ENCODE measurements around the gene VPS13D.
A peak's percentile ranks its signal among the peaks of the same experiment; 100 is the strongest.
"Not testable (repeated sequence)": the region's sequence is repeated elsewhere in the genome, so short reads cannot be mapped to it uniquely, and the experiment has no call there.

Gene VPS13D

DNA sequence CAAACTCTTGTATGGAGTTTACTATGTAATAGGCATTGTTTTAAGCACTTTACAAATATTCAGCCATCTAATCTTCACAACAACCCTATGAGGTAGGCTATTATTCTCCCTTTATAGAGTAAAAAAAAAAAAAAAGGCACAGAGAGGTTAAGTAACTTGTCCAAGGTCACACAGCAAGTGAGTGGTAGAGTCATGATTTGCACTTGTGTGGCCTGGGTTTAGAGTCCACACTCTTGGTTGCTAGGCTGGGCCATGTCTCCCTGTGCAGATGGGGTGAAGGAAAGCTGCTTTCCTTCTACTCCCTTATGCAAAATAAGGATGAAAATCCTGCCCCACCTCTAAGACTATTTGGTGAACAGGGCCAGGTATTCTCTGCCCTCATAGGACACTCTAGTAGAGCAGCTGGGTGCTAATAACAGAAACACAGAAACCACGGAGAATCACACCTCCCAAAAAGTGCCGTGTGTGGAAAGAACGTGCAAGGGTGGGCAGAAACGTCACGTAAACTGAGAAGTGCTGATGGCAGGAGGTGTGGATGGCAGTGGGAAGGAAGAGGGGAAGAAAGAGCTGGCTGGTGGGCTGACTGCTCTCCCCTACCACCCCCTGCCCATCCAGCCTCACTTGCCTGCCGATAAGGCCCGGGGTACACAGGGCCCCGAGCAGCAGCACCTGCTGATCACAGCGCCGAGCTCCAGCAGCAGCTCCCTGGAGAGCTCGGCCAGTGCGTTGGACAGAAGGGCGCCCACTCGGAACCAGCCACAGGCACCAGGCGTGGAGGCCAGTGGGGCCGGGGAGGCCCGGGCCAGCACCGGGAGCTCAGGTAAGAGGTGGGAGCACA is 28.3 kb upstream of the VPS13D start:
- DNase-seq: no peak

DNA sequence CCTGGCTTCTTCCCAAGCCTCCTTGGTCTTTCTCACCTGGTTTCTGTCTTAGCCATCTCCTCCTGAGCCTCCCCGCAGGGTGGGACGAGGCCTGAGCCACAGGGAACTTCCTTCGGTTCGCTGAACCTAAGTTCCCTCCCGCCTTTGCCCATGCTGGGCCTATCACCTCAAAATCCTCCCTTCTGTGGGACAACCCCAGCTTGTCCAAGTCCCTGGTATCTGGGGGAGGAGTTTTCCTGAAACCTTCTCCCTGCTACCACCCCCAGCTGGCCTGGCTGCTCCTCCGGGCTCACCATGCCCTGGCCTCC is 27.7 kb upstream of the VPS13D start:
- no peak for DNase-seq

DNA sequence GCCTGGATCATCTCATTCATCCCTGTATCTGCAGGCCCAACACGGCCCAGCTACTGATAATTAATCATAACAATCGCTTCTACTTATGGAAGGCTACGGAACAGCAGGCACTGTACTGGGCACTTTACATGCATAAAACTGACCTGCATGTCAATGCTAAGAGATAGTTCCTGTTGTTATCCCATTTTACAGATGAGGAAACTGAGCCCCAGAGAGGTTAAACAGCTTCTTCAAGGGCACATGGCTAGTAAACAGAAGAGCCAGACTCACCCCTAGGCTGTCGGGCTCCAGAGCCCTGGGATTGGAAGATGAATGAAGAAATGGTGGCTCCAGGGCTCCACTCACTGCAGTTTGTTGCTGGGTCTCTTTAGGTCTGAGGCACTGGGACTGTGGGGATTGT is 27.3 kb upstream of the VPS13D start:
- DNase-seq: no peak

DNA sequence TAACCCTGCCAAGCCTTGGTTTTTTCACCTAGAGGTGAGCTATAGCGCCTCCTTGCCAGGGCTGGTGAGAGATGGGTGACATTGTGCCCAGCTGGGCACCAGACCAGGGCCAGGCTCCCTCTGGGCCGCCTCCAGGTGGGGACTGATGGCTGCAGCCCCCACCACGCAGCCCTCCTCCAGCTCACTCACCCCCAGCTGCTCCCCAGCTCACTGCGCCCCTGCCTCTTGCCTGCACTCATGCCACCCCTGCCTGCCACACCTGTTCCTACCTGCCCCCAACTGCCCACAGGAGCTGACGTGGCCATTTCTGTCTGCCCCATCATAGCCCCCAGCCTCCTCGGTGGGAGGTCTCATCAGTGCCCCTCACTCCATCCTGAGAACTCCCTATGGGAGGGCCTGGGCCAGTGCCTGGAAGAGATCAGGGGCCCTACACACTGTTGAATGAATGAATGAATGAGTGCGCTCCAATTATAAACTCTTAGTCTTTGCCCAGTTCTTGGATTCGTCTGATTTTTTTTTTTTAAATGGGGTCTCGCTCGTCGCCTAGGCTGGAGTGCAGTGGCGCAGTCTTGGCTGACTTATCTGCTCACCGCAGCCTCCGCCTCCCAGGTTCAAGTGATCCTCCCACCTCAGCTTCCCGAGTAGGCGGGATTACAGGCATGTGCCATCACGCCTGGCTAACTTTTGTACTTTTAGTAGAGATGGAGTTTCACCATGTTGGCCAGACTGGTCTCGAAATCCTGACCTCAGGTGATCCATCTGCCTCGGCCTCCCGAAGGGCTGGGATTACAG is 26.4 kb upstream of the VPS13D start:
- DNase-seq: no peak

DNA sequence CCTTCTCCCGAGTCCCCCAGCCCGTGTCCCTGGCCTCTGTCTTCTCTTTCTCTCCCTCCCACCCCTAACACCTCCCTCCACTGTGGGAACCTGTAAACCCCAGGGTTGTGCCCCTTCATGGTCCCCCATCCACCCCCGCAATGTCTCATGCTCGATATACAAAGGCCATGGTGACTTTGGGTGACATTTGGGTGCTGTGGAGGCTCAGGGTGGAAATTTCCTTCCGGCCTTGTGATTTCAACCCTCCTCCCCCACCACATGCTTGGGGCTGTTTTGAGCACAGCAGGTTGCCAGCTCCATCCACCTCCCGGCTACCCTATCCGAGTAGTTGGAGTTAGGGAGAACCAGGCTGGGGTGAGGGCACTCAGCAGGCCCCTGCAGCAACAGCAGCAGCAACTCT is 25.7 kb upstream of the VPS13D start:
- DNase-seq: no peak

DNA sequence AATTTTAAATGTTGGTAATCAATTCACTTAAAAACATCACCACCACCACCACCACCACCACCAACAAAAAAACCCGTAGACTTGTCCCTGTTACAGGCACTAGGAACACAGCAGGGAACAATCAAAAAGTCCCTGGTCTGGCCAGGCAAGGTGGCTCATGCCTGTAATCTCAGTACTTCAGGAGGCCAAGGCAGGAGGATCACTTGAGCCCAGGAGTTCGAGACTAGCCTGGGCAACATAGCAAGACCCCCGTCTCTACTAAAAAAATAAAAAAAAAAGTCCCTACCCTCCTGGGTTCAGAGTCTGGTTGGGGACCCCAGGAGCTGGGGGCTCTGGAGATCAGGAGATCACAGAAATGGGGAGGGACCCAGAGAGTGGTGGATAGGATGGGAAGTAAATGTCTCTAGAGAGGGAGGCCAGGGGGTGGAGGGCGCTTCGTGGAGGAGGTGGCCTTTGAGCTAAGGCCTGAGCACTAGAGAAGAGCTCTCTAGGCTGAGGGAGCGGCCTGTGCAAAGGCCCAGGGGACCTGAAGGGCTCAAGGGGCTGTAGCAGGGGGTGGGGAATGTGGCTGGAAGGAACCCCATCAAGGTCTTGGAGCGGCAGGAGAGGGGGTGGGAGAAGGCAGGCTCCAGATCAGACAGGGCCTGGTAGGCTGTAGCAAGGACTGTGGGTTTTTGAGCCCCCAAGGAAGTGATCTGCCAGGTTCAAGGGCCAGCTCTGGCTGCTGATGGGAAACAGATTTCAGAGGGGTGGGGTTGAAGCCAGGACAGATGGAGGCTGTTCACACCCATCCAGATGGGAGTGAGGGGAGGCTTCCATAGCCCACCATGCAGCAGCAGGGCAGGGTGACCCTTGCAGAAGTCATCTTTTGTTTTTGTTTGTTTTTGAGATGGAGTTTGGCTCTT is 24.8 kb upstream of the VPS13D start:
- DNase-seq: no peak

DNA sequence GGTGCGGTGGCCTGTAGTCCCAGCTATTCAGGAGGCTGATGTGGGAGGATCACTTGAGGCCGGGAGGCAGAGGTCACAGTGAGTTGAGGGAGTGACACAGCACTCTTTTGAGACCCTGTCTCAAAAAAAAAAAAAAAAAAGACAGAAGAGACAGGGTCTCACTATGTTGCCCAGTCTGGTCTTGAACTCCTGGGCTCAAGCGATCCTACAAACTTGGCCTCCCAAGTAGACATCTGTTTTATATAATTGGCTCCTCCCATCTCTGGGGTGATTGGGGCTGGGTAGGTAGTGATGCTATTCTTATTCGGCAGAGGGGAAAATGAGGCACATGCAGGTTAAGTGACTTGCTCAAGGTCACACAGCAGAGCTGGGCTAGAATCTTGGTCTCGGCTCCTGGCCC is 23.6 kb upstream of the VPS13D start:
- no peak for DNase-seq

DNA sequence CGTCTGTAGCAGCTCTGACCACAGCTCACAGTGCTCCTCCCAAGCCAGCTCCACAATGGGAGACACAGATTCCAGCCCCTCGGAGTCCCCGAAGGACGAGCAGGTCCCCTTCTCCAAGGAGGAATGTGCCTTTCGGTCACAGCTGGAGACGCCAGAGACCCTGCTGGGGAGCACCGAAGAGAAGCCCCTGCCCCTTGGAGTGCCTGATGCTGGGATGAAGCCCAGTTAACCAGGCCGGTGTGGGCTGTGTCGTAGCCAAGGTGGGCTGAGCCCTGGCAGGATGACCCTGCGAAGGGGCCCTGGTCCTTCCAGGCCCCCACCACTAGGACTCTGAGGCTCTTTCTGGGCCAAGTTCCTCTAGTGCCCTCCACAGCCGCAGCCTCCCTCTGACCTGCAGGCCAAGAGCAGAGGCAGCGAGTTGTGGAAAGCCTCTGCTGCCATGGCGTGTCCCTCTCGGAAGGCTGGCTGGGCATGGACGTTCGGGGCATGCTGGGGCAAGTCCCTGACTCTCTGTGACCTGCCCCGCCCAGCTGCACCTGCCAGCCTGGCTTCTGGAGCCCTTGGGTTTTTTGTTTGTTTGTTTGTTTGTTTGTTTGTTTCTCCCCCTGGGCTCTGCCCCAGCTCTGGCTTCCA is 22.9 kb upstream of the VPS13D start:
- DNase-seq: no peak

DNA sequence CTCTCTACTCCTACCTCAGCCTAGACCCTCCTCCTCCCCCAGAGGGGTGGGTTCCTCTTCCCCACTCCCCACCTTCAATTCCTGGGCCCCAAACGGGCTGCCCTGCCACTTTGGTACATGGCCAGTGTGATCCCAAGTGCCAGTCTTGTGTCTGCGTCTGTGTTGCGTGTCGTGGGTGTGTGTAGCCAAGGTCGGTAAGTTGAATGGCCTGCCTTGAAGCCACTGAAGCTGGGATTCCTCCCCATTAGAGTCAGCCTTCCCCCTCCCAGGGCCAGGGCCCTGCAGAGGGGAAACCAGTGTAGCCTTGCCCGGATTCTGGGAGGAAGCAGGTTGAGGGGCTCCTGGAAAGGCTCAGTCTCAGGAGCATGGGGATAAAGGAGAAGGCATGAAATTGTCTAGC is 21.6 kb upstream of the VPS13D start:
- no peak for DNase-seq

DNA sequence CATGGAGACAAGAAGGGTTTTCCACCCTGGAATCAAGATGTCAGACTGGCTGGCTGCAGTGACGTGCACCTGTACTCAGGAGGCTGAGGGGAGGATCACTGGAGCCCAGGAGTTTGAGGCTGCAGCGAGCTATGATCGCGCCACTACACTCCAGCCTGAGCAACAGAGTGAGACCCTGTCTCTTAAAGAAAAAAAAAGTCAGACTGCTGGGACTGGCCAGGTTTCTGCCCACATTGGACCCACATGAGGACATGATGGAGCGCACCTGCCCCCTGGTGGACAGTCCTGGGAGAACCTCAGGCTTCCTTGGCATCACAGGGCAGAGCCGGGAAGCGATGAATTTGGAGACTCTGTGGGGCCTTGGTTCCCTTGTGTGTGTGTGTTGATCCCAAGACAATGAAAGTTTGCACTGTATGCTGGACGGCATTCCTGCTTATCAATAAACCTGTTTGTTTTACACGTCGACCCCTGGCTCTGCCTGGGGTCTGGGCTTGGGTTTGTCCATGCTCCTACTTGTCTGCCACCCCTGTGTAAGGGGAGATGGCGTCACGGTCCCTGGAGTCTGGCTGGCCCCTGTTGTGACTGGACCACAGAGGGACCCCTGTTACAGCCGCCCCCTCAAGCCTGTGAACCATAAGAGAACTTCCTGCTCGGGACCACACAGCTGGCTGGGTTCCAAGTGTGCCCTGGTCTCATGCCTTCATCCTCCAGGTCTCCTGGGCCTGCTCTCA is 20.9 kb upstream of the VPS13D start:
- DNase-seq: peak; percentile 45 to 69

DNA sequence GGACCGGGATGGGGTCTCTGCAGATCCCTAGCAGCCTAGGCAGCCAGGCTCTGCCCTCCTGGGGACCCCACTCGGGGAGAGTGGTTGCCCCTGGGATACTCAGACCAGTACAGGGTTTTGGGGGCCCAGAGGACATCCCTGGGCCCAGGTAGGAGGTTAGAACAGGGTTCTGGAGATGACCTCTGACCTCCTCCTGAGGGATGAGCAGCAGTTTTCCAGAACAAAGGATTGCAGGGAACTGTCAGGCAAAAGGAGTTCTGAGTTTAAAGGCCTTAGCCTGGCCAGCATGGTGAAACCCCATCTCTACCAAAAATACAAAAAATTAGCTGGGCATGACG is 20.4 kb upstream of the VPS13D start:
- DNase-seq: no peak

DNA sequence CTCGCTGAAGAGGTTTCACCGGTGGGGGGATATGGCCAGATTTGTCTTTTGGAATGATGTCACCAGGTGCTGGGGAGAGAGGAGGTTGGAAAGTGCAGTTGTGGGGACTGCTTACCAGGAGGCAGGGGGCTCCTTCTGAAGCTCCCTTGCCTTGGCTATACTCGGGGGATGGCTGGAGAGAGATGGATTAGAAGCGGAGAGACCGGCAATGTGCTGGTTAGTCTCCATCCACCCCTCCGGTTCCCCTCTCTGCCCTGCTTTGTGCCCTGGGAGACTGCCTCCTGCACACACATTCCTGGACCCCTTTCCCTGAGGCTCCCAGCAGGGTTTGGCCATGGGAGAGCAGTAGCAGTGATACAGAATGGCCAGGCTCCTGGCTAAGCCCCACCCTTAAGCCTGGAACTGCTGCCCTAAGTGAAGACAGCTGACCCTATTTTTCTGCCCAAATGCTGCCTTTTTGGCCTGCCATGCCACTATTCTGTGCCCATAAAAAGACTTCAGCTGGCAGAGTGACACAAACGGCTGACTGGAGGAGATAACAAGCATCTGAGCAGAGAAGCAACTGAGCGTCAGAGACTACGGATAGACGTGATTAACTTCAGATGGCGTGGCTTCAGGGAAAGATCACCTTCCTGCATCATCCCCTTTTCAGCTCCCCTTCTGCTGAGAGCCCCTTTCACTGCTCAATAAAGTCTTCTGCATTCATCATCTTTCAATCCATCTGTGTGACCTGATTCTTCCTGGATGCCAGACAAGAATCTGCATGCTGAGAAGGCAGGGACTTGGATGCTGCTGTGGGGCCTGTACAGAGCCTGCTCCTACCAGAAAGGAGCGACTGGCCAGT is 14.5 kb upstream of the VPS13D start:
- DNase-seq: no peak

DNA sequence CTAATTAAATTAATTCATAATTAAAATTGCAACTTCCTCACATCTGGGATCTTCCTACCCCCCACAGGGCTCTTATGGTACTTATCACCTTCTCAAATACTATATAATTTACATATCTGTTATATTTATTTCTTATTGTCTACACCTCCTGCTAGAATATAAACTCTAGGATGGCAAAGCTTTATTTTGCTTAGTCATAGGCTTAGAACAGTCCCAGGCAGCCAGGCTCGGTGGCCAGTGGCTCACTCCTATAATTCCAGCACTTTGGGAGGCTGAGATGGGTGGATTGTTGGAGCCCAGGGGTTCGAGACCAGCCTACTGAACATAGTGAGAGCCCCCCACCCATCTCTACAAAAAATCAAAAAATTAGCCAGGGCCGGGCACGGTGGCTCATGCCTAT is 10.0 kb upstream of the VPS13D start:
- DNase-seq: no peak

DNA sequence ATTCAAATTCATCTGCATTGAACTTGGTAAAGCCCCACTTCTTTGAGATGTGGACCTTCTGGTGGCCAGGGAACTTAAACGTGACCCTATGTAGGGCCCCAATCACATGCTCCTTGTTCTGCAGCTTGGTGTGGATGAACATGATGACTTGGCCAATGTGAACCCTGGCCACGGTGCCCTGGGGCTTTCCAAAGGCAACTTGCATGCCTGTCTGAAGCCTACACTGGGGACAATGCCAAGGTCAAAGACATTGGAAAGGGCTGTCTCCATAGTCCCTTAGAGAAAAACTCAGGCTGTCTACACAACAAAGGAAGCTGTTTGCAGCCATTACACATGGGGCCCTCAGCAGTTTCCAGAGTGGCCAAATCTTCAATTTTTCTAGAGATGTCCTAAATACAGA is 8.9 kb upstream of the VPS13D start:
- no peak for DNase-seq

DNA sequence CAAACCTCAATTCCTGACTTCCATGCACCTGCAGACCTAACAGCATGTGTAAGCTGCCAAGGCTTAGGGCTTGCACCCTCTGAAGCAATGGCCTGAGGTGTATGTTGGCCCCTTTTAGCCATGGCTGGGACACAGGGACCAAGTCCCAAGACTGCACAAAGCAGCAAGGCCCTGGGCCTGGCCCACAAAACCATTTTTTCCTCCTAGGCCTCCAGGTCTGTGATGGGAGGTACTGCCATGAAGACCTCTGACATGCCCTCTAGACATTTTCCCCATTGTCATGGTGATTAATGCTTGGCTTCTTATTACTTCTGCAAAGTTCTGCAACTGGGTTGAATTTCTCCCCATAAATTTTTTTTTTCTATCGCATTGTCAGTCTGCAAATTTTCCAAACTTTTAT is 7.1 kb upstream of the VPS13D start:
- not testable (repeated sequence) for DNase-seq

DNA sequence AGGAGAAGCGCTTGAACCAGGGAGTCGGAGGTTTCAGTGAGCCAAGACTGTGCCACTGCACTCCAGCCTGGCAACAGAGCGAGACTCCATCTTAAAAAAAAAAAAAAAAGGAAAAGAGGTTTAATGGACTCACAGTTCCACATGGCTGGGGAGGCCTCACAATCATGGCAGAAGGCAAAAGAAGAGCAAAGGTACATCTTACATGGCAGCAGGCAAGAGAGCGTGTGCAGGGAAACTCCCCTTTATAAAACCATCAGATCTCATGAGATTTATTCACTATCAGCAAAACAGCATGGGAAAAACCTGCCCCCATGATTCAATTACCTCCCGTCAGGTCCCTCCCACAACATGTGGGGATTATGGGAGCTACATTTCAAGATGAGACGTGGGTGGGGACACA is 5.7 kb upstream of the VPS13D start:
- DNase-seq: not testable (repeated sequence)

DNA sequence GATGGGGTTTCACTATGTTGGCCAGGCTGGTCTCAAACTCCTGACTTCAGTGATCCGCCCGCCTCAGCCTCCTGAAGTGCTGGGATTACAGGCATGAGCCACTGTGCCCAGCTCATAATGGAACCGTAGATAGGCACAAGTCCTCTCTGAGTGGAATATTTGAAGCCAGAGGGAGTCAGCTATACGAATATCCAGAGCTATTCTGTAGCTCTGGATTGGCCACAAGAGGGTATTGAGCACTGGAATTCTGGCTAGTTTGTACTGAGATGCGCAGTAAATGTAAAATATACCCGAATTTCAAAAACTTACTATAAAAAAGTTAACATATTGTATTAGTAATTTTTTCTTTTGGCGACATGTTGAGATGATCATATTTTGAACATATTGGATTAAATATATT is 851 bp upstream of the VPS13D start:
- no peak for DNase-seq

DNA sequence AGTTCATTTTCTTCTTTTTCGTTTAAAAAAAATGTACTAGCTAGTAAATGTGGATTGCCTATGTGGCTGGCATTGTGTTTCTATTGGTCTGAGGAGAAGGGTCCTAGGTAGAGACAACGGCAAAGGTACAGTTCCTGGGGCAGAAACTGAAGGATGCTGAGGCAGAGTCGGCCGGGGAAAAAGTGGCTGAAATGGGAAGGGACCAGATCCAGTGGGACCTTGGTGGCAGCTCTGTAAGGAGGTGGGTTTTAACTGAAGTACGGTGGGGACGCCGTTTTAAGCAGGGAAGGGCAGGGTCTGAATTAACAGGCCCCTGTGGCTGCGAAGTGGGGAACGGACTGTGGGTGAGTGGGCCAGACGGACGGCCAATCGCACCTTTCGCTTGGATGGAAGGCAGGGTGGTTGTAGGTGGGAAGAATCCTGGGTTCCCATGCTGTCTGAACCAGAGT is 420 bp upstream of the VPS13D start:
- DNase-seq: no peak

DNA sequence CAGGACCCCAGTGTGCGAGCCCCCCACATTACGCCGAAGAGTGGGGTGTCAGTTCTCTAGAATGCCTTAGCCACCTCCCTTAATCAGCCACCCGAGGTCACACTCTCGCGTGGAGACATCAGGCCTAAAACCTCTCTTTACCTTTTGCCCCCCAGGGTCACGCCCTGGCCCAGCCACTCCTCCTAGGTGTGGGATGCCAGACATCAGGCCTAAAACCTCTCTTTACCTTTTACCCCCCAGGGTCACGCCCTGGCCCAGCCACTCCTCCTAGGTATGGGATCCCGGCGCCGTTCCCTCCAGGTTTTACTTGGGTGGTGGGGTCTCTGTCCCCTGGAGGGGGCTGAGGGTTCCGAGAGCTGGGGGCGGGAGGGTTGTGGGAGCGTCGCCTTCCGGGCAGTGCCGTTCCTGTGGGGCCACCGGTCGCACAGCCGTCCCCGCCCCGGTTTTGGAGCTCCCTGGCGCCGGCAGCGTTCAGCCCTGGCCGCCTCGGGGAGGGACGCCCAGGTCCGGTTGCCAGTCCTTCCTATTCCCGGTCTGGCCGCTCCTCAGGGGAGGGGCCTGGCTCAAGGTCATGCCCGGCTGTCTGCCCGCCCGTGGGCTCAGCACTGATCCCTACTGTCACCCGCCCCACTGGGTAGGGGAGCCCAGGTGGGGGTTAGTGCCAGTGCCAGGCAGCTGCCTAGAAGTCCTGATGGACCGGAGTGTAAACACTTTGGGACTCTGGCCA is 882 bp downstream of the VPS13D start:
- no peak for DNase-seq

DNA sequence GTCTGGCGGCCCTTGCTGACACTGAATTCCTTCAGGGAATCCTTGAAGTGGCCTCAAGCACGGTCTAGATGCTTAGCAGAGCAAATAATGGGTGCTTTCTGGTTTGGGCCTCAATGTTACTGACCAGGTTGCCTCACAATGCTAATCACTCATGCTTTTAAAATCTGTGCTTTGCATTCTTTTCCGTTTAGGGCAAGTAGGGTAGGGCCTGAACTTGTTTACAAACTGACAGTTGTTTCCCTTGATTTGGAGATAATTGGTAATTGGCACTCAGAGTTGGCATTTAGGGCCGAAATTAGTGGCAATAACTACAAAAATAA is 1.4 kb downstream of the VPS13D start:
- no peak for DNase-seq

DNA sequence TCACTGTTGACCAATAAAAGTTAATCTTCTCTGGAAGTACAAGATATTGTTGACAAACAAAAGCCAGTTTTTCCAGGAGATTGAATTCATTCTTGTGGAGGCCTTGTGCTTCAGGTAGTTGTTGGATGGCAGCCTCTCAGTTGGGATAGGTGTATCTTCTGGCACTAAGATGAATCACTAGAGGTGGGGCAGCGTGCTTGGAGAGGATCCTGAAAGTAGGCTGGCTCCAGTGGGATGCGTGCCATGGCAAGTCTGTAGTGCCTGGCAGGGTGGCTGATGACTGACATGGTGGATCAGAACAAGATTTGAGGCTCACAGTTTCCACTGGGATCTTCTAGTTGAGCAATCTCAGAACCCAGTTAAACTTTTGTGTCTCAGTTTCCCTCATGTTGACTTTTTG is 2.4 kb downstream of the VPS13D start:
- DNase-seq: no peak
